ENCODE results near the gene NPPC. TPM values are rescaled to one million over a fixed set of nuclear protein-coding genes. Genes with fewer than 3 reads are reported as not detected.

The NPPC gene
- polyA plus RNA-seq, 1 donor from 2014 or later = 2.7 TPM

- H3K36me3 ChIP-seq (ENCODE audit: insufficient read depth, low read length) = no peaks in the 10 kb centered on the region
- H3K9me2 ChIP-seq (ENCODE audit: insufficient read depth, low read length) = no peaks in the 10 kb centered on the region
- no peak overlapping the region for H3K4me2 ChIP-seq (ENCODE audit: low read length)
- H3K79me2 ChIP-seq (replicated peaks; ENCODE audit: insufficient read depth, low read length) = no peaks in the 10 kb centered on the region
- H3K9me3 ChIP-seq (ENCODE audit: low read length) = no peaks in the 10 kb centered on the region
- no peaks in the 10 kb centered on the region for H3K27me3 ChIP-seq (ENCODE audit: insufficient read depth, low read depth, low read length)
- TF ChIP-seq EZH2 (IDR thresholded peaks at IDR 0.05; ENCODE audit: borderline replicate concordance, insufficient read depth, low read length, poor library complexity, severe bottlenecking) (no peak), RAD21 (conservative IDR thresholded peaks at IDR 0.05) (no peak), POLR2AphosphoS5 (IDR thresholded peaks at IDR 0.05) (no peak), MXI1 (conservative IDR thresholded peaks at IDR 0.05; ENCODE audit: poor library complexity, severe bottlenecking) (no peak), EP300 (conservative IDR thresholded peaks at IDR 0.05; ENCODE audit: poor library complexity, severe bottlenecking) (no peak), CTCF (IDR thresholded peaks at IDR 0.05; ENCODE audit: poor library complexity, severe bottlenecking) (no peak), REST (IDR thresholded peaks at IDR 0.05; ENCODE audit: borderline replicate concordance) (no peak), SMC3 (conservative IDR thresholded peaks at IDR 0.05; ENCODE audit: poor library complexity) (no peak), TAF1 (IDR thresholded peaks at IDR 0.05; ENCODE audit: low read depth) (no peak)
- no peaks in the 10 kb centered on the region for H4K20me1 ChIP-seq (ENCODE audit: insufficient read depth)
- H3F3A ChIP-seq (ENCODE audit: insufficient read depth, low read length, poor library complexity, severe bottlenecking) = no peaks in the 10 kb centered on the region
- no peak overlapping the region for H3K27ac ChIP-seq (ENCODE audit: low read length)
- H3K9ac ChIP-seq (ENCODE audit: low read length) = no peak overlapping the region
- H2AFZ ChIP-seq (ENCODE audit: low read depth, low read length) = no peak overlapping the region
- H3K4me3 ChIP-seq (ENCODE audit: low read length) = no peak overlapping the region
Observed at GRCh38 chr2:231886071-231886681, 40.0 kb downstream of the NPPC start.

GRCh38 chr2:231884438-231885140, 41.6 kb downstream of the NPPC start:
- Histone ChIP-seq H3K79me2 (replicated peaks; ENCODE audit: insufficient read depth, low read length) (no peaks in the 10 kb centered on the region), H3K27me3 (ENCODE audit: insufficient read depth, low read depth, low read length) (no peaks in the 10 kb centered on the region), H3K4me3 (ENCODE audit: low read length) (no peak overlapping the region), H4K20me1 (ENCODE audit: insufficient read depth) (no peaks in the 10 kb centered on the region), H3K4me2 (ENCODE audit: low read length) (no peak overlapping the region), H3K27ac (ENCODE audit: low read length) (no peak overlapping the region), H3K9me2 (ENCODE audit: insufficient read depth, low read length) (no peaks in the 10 kb centered on the region), H3K36me3 (ENCODE audit: insufficient read depth, low read length) (no peaks in the 10 kb centered on the region), H2AFZ (ENCODE audit: low read depth, low read length) (no peak overlapping the region), H3F3A (ENCODE audit: insufficient read depth, low read length, poor library complexity, severe bottlenecking) (no peaks in the 10 kb centered on the region), H3K9me3 (ENCODE audit: low read length) (no peaks in the 10 kb centered on the region), H3K9ac (ENCODE audit: low read length) (no peak overlapping the region)
- TF ChIP-seq RAD21 (conservative IDR thresholded peaks at IDR 0.05) (no peak), MXI1 (conservative IDR thresholded peaks at IDR 0.05; ENCODE audit: poor library complexity, severe bottlenecking) (no peak), POLR2AphosphoS5 (IDR thresholded peaks at IDR 0.05) (no peak)
